DND-41 (cell line): ENCODE measurements around the gene VAC14.

ENCODE experiments used
- ATAC-seq: fragments of 200-7000 bp; cut with Tn5 transposase; 3 replicates; pipeline ENCODE4 v1.9.1; 2021; ENCODE audit warnings: low read depth; ENCODE audit not compliant: insufficient read depth
- DNase-seq: peaks from one replicate; pipeline ENCODE4 v3.0.0-alpha.2; 2020
- H2AFZ ChIP-seq: 2 replicates; pipeline ENCODE4 v1.6.0; 2012; ENCODE audit warnings: low read depth, low read length
- H3K27ac ChIP-seq: 2 replicates; pipeline ENCODE4 v1.5.1; 2012; ENCODE audit warnings: low read length, inconsistent platforms
- H3K27me3 ChIP-seq: fragments of 200-600 bp; sonication (generic); 2 replicates; pipeline ENCODE4 v1.6.0; 2012; ENCODE audit warnings: low read length, mild to moderate bottlenecking, inconsistent platforms; ENCODE audit not compliant: insufficient read depth, poor library complexity
- H3K36me3 ChIP-seq: 2 replicates; pipeline ENCODE4 v1.5.1; 2012; ENCODE audit warnings: low read length, inconsistent platforms; ENCODE audit not compliant: insufficient read depth
- H3K4me1 ChIP-seq: 2 replicates; pipeline ENCODE4 v1.5.1; 2012; ENCODE audit warnings: mild to moderate bottlenecking, low read length; ENCODE audit not compliant: insufficient read depth
- H3K4me2 ChIP-seq: 2 replicates; pipeline ENCODE4 v1.6.0; 2012; ENCODE audit warnings: mild to moderate bottlenecking, moderate library complexity, low read length, inconsistent platforms; ENCODE audit not compliant: insufficient read depth
- H3K4me3 ChIP-seq, 2 experiments: fragments of 200-600 bp in 1 of 2; shearing (Covaris generic) in 1 of 2; 2 replicates each; pipeline ENCODE4 v1.5.1; 2012 to 2016; ENCODE audit warnings: inconsistent platforms in 2 of 2, low read length in 2 of 2, mild to moderate bottlenecking in 2 of 2, low read depth in 1 of 2, moderate library complexity in 1 of 2
- H3K79me2 ChIP-seq: 2 replicates; pipeline ENCODE4 v1.6.0; 2012; ENCODE audit warnings: low read length, inconsistent platforms; ENCODE audit not compliant: insufficient read depth
- H3K9ac ChIP-seq: 2 replicates; pipeline ENCODE4 v1.6.0; 2012; ENCODE audit warnings: low read depth, mild to moderate bottlenecking, inconsistent platforms, low read length, moderate library complexity
- H3K9me3 ChIP-seq: 2 replicates; pipeline ENCODE4 v1.5.1; 2012; ENCODE audit warnings: low read length, moderate library complexity, mild to moderate bottlenecking, inconsistent platforms; ENCODE audit not compliant: insufficient read depth, severe bottlenecking
- H4K20me1 ChIP-seq: 2 replicates; pipeline ENCODE4 v1.6.0; 2012; ENCODE audit warnings: low read length; ENCODE audit not compliant: insufficient read depth
- EZH2 ChIP-seq: IDR thresholded peaks from 3 replicates; pipeline ENCODE4 v1.6.1; 2012; ENCODE audit warnings: borderline replicate concordance, low read depth, mild to moderate bottlenecking, moderate library complexity, low read length, inconsistent platforms; ENCODE audit not compliant: severe bottlenecking
- TF ChIP-seq, protein P1 (sequence below): IDR thresholded peaks from 2 replicates; pipeline ENCODE4 v1.5.1; 2012; ENCODE audit warnings: borderline replicate concordance, low read length, moderate library complexity, mild to moderate bottlenecking; ENCODE audit not compliant: poor library complexity, severe bottlenecking; ENCODE audit errors: extremely low read depth

Gene VAC14

DNA sequence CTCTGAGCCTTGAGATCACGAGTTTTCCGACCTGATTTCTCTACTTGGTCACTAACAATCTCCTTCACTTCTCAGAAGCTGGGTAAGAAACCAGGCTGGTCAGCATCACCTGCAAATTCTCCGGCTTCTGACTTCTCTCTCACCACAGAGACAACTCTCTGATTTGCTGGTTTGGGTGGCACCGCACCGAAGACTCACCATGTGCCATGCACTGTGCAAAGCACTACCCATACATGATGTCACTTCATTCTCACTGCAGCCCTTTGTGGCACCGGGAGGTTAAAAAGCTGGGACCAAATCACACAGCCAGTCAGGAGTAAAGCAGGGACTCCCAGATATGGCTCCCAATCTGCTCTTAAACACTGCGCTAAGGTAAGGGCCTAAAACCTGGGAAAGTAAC is 647 bp downstream of the VAC14 start:
- Histone ChIP-seq H4K20me1 (peaks cover 7% of the 10 kb centered on the region; the same call in 1 of the 2 replicates), H3K27me3 (no peaks in the 10 kb centered on the region), H3K36me3 (peaks cover 9% of the 10 kb centered on the region), H3K4me2 (peak overlapping the region; percentile 100), H3K27ac (peak overlapping the region; percentile 75), H3K9ac (peak overlapping the region; percentile 88), H2AFZ (peak overlapping the region; percentile 95), H3K4me1 (peaks cover 32% of the 10 kb centered on the region), H3K9me3 (peaks cover 3% of the 10 kb centered on the region), H3K79me2 (peaks cover 53% of the 10 kb centered on the region), H3K4me3 (peak overlapping the region; percentile 99)
- DNase-seq = no peak
- ATAC-seq = peak; percentile 35
- TF ChIP-seq, protein P1, sequence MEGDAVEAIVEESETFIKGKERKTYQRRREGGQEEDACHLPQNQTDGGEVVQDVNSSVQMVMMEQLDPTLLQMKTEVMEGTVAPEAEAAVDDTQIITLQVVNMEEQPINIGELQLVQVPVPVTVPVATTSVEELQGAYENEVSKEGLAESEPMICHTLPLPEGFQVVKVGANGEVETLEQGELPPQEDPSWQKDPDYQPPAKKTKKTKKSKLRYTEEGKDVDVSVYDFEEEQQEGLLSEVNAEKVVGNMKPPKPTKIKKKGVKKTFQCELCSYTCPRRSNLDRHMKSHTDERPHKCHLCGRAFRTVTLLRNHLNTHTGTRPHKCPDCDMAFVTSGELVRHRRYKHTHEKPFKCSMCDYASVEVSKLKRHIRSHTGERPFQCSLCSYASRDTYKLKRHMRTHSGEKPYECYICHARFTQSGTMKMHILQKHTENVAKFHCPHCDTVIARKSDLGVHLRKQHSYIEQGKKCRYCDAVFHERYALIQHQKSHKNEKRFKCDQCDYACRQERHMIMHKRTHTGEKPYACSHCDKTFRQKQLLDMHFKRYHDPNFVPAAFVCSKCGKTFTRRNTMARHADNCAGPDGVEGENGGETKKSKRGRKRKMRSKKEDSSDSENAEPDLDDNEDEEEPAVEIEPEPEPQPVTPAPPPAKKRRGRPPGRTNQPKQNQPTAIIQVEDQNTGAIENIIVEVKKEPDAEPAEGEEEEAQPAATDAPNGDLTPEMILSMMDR = no peak
- TF ChIP-seq EZH2 = no peak

DNA sequence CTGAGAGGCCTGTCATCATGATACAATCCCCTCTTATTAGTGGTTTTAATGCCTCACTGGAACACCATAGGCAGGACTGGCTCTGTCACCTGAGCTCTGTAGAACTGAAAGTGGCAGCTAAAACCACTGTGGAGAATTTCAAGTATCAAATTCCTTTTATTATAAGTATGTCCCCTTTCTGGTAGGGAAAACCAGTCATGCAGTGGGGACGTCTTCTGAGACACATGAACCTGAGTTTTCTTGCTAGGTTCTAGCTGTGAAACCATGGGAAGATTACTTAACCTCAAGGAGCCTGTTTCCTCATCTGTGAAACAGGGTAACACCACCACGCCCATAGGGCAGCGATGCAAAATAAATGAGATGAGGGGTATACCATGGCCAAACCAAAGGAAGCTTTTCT is 4.7 kb downstream of the VAC14 start:
- Histone ChIP-seq H2AFZ (no peak overlapping the region), H3K79me2 (peaks cover 88% of the 10 kb centered on the region), H3K27ac (no peak overlapping the region), H3K36me3 (peaks cover 9% of the 10 kb centered on the region), H3K9me3 (no peaks in the 10 kb centered on the region), H3K4me1 (peaks cover 30% of the 10 kb centered on the region), H3K4me2 (no peak overlapping the region), H3K4me3 (no peak overlapping the region), H3K27me3 (no peaks in the 10 kb centered on the region), H4K20me1 (peaks cover 40% of the 10 kb centered on the region; the same call in 1 of the 2 replicates), H3K9ac (no peak overlapping the region)
- DNase-seq (no peak), ATAC-seq (no peak)
- no peak for TF ChIP-seq EZH2
- TF ChIP-seq, protein P1 = no peak

- H4K20me1 ChIP-seq = peaks cover 48% of the 10 kb centered on the region; the same call in 1 of the 2 replicates
- peaks cover 25% of the 10 kb centered on the region for H3K4me1 ChIP-seq
- H3K9me3 ChIP-seq = no peaks in the 10 kb centered on the region
Observed at GRCh38 chr16:70795296-70795912, 5.6 kb downstream of the VAC14 start.

More at GRCh38 chr16:70795296-70795912, 5.6 kb downstream of the VAC14 start:
- Histone ChIP-seq H3K36me3 (peaks cover 9% of the 10 kb centered on the region; the same call in 1 of the 2 replicates), H3K27me3 (no peaks in the 10 kb centered on the region), H3K27ac (no peak overlapping the region), H3K9ac (no peak overlapping the region), H3K79me2 (peaks cover 86% of the 10 kb centered on the region), H3K4me3 (no peak overlapping the region), H2AFZ (no peak overlapping the region), H3K4me2 (no peak overlapping the region)
- no peak for DNase-seq
- ATAC-seq = no peak
- no peak for TF ChIP-seq EZH2
- TF ChIP-seq, protein P1 = no peak
